NCI-H2171 (cell line): ENCODE results near the gene MTERF1.
"Not testable (repeated sequence)": the region's sequence is repeated elsewhere in the genome, so short reads cannot be mapped to it uniquely, and the experiment has no call there.

Experiments
- DNase-seq: peaks from one replicate; lab custom pipeline; 2025; lab: John Stamatoyannopoulos, UW

Gene MTERF1, protein sequence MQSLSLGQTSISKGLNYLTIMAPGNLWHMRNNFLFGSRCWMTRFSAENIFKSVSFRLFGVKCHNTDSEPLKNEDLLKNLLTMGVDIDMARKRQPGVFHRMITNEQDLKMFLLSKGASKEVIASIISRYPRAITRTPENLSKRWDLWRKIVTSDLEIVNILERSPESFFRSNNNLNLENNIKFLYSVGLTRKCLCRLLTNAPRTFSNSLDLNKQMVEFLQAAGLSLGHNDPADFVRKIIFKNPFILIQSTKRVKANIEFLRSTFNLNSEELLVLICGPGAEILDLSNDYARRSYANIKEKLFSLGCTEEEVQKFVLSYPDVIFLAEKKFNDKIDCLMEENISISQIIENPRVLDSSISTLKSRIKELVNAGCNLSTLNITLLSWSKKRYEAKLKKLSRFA

DNA sequence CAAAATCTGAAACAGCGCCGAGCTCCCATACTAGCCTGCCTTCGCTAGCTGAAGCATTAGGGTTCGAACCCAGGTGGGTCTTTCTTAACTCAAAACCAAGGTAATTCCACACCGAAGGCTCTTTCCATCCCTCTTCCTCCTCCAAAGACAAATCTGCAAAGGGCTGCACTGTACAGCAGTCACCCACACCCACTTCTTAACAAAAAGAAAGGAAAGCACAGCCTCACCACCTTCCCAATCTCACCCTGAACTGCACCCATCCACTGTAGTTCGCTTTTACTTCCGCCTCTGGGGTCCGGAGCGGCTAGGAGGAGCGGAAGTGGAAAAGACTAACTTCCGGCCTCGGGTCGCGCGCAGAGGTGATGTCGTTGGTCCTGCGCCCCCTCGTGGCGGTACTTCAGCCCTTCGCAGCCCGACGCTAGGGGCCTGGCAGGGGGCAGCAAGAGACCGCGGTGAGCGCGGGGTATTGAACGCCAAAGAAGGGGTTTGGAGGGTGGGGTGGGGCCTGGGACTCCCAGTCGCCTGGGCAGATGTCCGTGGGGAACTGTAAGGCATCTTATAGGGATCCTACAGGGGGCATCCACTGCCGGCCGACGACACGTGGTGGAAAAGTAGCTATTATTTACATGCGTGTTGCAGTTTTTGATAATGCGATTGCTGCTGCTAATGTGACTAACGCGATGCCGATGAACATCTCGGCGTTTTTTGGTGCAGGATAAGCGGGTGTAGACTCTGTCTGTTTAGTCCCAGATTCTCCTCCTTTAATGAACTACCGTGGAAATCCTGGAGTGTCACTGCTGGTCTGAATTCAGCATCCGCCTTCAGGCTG, at the start of gene MTERF1:
TSS of gene MTERF1 (minus strand) at position 290 of the 829 bp plus-strand sequence. CDS start 619 bp downstream, outside the sequence.
- DNase-seq, result peak; percentile 96

DNA sequence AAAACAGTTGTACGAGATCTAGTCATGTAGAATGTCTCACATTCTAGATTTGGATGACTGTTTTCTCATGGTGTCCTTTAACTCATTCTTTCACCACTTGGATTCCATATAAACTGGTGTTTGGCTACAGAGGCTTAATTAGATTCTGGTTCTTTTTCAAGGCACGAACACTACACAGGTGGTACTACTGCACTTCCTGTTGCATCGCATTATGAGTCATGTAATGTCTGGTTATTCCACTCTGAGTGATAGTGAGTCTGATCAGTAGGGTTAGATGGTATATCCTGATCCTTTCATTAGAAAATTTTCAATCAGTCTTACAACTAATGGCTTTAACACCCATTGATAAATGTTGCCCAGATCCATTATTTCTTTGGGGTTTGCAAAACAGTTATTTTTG, 49.0 kb upstream of the MTERF1 start:
- DNase-seq, result no peak

DNA sequence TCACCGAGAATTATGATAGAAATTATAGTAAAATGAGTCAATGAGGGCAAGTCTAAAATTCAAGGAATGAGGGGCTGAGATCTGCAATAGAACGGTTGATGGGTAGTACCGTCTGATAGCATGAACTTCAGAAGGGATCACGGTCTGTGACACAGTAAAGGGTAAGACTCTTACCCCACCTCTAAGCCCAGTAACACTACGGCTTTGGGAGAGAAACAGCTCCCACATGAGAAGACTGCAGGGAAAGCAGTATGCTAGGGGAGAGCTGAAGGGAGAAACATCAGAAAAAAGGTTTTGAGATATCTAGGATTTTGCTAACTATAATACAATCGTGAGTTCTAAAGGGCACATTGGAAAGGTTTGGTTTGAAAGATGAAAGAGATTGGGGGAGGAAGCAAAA, 47.4 kb upstream of the MTERF1 start:
- no peak for DNase-seq

DNA sequence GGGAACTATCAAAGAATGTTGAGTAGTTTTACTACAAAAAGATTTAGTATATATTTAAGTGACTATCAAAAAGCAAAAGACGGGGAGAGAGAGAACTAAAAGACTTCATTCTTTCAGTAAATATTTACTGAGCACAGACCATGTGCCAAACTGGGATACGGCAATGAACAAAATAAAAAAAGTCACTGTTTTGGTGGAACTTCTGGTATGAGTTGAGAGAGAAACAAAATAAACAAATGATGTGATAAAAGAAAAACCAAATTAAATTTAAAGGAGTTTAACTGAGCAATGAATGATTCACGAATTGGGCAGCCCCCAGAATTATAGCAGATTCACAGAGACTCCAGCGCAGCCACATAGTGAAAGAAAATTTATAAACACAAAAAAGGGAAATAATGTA, 42.4 kb upstream of the MTERF1 start:
- DNase-seq, result no peak

DNA sequence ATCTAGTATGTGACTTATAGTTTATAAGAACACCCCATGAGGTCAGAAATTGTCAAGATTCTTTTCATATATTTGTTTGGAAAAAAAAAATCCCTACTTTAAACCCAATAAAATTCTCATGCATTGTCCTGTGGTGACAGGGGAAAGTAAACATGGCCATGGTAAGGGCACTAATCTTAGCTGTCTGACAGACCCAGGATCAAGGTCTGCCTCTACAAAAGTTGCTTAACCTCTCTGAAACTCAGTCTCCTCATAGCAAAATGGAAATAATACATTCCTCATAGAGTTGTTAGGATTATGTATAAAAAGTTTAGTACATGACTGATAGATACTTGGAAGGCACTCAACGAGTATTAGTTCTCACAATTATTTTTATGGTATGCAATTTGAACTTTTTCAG, 37.9 kb upstream of the MTERF1 start:
- DNase-seq, result no peak

DNA sequence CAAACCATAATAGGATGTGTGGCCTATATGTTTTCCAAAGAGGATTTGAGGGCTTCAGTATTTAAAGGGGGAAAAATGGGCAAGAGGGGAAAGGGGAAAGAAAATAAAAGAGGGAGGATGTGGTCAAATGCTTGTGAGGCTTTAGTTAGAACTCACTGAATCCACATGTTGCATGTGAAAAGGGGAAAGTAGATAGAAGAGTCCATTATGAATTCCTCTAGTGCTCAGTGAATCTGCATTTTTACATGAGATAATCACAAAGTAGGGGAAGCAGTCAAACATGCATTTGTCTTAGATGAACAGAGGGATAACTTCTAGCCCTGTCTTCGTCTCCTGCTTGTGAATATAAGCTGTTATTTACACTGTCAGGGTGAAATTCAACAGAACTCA, 35.5 kb upstream of the MTERF1 start:
- no peak for DNase-seq

DNA sequence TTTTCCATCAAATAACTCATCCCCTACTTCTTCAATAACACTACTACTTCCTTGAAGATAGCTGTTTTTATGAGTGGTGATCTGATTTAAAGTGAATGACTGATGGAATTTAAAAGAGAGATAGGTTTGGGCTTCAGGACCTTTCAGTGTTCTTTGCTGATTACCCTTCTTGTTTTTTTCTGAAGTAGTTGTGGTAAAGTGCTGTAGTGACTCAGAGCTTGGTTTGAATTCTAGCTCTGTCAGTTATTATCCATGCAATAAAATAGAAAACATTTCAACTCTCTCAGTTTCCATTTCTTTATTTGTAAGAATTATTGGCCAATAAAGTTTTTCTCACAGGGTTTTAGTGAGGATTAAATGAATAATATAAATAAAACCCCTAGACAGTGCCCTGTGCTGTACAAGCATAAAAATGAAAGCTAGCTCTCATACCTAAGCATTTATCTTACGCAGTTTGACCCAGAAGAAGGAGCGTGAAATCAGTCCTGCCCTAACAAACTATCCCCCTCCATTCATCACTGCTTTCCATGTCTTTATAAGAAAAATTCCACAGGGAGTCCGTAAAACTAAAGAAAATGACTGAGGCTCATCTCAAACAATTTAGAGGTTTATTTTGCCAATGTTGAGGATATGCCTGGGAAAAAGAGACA, 35.0 kb upstream of the MTERF1 start:
- no peak for DNase-seq

DNA sequence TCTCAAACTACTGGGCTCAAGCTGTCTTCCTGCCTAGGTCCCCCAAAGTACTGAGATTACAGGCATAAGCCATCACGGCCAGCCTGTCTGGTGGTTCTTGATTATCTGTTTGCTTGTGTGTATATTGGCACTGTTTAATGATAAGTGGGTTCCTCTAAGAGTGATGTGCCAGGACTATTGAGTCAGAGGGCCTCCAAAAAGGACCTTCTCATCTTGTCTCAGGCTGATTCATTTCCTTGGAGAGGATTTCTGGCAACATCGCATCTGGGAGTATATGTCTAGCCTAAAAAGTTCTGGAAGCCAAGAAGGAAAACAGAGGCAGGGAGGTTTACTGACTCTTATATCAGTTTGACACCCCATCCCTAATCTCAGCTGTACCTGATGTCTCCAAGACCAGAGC, 33.1 kb upstream of the MTERF1 start:
- DNase-seq, result no peak

DNA sequence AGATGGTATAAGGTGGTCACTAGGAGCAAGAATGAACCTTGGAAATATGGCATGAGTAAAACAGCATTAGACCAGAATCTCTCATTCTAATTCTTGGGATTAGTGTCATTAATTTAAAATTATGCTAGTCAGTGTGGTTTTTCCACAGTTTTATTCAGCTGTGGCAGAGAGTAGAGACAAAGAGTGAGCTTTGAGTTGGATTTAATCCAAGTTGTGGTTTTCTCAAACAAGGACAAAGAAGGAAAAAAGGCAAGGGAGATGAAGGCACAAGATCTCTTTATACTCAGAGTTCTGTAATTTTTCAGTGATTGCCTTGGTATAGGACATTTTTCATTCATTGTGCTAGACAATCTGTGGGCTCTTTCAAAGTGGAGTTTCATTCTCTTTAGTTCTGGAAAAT, 32.0 kb upstream of the MTERF1 start:
- DNase-seq, result no peak

DNA sequence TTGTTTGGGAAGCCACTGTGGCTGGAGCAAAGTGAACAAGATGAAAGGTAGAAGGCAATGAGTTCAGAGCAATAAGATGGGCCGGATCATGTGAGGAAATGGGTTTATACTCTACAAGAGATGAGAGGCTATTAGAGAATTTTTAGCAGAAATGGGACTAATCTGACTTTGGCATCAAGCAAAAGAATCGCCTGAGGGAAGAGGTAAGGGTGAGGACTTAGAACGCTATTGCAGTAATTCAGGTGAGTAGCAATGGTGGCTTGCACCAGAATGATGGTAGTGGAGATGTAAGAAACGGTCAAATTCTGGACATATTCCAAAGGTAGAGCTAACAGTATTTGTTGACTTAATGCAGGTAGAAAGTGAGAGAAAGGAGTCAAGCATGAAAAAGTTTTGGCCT, 30.6 kb upstream of the MTERF1 start:
- no peak for DNase-seq

DNA sequence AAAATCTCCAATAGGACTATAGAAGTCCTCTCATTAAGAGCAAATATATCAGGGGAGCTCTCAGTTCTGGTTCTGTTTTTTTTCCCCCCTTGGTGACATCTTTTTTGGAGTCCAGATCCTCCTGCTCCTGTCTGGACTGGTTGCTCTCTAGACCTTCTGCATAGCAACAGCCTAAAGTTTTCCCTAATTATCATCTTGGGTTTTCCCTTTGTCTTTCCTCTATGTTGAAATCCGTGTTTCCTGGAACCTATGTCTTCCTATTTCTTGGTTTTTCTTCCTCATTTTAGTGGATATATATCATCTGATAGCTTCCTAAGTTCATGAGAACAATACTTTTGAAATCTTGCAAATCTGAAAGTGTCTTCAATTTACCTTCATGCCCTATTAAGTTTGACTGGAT, 29.7 kb upstream of the MTERF1 start:
- DNase-seq, result no peak

DNA sequence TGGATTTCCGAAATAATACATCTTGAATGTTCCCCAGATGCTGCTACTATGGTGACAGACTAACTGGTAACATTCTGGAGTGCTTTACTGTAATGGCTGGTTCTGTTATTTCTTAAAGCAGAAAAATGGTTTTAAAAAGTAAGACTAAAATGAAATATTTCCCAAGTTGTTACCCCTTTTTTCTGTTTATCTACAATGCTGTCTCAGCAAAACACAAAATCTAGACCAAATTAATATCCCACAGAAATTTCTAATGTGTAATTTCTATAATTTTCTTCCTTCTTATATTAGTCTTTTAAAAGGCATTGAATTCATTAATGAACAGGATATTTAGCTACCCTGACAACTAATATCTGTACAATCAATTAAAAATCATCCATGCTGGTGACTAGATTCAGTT, 19.1 kb upstream of the MTERF1 start:
- no peak for DNase-seq

DNA sequence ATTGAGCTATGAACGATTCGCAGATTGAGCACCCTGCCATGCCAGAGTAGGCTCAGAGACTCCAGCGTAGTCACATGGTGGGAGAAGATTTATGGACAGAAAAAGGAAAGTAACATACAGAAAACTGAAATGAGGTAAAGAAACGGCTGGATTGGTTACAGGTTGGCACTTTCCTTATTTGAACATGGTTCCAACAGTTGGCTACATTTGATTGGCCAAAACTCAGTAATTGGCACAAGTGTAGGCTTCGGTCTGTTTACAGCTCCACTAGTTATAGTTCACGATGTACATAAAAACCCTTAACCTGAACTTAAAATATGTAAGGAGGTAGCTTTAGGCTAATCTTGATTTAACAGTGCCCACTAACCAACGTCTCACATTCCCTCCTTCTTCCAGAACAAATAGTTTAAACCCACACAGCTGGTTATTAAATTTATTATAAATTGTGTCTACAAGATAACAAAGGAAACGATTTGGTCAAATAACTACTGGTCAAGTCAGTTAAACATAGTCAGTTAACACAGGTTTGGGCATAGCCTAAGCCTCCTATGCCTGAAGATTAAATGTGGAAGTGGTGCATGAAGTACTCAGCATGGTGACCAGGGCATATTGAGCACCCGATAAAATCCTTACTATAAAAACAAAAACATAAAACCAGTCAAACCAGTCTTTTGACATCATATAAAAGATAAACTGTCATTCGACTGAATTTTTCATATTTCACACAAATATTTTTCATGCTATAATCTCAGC, 17.9 kb upstream of the MTERF1 start:
- no peak for DNase-seq

DNA sequence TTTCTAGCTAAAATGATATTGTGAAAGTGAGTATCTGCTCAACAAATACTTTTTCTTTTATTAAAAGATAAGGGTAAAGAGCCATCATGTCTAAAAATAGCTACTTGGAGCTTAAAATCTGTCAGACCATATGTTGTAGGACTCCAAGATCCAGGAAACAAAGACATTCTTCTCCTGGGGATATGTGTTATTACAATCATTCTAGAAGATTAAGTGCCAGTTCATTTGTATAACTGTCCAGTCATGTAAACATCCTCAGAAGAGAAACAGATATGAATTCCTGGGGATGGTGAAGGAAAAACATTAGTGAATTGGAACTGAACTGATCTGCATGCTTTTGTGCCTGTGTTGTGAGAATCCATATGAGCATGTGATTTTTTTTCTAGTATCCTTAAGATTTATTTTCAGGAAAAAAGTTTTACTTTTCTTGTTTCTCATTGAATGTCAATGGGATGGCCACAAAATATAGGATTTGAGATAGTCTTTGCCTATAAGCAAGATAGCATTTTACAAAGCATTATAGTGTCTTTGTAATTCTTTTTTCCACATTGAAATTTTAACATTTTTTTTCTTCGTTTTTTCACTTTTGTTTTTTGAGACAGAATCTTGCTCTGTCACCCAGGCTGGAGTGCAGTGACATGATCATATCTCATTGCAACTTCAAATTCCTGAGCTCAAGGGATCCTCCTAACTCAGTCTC, 14.4 kb upstream of the MTERF1 start:
- DNase-seq, result no peak

DNA sequence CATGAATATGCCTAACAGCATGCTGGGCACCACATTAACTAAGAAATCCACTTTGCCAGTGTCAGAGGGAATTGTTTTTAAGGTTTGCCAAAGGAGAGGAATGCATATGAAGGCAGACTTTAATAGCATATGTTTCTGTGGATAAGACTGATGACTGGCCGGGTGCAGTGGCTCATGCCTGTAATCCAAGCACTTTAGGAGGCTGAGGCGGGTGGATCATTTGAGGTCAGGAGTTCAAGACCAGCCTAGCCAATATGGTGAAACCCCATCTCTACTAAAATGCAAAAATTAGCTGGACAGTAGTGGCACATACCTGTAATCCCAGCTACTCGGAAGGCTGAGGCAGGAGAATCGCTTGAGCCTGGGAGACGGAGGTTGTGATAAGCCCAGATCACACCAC, 13.2 kb upstream of the MTERF1 start:
- not testable (repeated sequence) for DNase-seq

DNA sequence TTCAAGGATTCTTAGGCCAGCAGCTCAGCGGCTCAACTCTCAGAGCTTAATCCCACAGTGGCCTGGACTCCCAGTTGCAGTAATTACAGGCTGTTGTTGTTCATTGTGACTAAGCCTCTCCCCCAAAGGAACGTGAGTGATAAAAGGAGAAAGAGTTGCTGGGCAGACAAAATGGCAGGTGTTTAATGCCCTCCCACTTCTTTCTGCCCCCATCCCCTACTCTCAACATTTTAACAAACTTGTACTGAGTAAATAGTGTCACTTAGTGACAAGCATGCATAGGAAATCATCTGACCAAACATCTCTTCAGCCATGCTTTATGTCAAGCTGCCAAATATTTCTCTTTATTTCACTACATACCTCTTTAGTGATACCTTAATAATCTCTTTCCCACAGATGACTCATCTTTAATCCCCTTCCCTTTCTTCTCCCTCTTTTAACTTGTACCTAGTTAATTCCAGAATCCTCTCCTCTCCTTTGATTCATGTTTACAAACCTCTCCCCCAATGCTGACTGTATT, 12.4 kb upstream of the MTERF1 start:
- DNase-seq, result no peak

DNA sequence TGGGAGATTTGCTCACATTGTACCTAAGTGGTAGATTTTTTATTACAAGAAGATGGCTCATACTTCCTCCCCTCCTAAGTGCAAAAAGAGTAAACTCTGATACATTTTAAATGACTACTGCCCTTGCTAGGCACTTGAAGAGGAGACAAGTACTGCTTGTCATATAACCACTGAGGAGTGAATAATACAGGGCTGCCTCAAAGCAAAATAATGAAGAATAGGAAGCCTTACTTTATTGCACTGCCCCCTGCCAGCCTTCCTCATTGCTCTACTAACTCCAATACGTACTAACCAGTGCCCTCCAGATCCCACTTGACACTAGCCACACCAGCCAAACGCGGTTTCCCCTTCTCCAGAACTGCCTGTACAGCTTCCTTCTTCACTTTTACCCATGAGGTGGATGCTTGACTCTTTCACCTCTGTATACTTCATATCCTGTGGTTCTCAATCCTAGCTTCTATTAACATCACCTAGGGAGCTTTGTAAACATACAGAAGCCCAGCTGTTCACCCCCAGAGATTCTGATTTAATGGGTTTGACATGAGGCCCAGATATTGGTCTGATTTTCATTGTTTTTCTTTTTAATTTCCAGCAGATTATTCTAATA, 11.7 kb upstream of the MTERF1 start:
- DNase-seq, result no peak

DNA sequence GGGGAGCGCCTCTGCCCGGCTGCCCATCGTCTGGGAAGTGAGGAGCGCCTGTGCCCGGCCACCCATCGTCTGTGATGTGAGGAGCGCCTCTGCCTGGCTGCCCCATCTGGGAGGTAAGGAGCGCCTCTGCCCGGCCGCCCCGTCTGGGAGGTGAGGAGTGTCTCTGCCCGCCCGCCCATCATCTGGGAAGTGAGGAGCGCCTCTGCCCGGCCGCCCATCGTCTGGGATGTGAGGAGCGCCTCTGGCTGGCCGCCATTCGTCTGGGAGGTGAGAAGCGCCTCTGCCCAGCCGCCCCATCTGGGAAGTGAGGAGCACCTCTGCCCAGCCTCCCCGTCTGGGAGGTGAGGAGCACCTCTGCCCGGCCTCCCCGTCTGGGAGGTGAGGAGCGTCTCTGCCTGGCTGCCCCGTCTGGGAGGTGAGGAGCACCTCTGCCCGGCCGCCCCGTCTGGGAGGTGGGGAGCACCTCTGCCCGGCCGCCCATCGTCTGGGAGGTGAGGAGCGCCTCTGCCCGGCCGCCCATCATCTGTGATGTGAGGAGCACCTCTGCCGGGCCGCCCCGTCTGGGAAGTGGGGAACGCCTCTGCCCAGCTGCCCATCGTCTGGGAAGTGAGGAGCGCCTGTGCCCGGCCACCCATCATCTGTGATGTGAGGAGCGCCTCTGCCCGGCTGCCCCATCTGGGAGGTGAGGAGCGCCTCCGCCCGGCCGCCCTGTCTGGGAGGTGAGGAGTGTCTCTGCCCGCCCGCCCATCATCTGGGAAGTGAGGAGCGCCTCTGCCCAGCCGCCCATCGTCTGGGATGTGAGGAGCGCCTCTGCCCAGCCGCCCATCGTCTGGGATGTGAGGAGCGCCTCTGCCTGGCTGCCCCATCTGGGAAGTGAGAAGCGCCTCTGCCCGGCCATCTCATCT, 8.0 kb upstream of the MTERF1 start:
- not testable (repeated sequence) for DNase-seq

DNA sequence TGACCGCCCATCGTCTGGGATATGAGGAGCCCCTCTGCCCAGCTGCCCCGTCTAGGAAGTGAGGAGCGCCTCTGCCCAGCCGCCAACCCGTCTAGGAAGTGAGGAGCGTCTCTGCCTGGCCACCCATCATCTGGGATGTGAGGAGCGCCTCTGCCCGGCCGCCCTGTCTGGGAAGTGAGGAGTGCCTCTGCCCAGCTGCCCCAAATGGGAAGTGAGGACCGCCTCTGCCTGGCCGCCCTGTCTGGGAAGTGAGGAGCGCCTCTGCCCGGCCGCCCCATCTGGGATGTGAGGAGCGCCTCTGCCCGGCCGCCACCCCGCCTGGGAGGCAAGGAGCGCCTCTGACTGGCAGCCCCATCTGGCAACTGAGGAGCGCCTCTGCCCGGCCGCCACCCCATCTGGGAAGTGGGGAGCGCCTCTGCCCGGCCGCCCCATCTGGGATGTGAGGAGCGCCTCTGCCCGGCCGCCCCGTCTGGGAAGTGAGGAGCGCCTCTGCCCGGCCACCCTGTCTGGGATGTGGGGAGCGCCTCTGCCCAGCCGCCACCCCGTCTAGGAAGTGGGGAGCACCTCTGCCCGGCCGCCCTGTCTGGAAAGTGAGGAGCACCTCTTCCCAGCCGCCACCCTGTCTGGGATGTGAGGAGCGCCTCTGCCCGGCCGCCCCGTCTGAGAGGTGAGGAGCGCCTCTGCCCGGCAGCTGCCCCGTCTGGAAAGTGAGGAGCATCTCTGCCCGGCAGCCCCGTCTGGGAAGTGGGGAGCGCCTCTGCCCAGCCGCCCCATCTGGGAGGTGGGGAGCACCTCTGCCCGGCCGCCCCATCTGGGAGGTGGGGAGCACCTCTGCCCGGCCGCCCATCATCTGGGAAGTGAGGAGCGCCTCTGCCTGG, 7.1 kb upstream of the MTERF1 start:
- not testable (repeated sequence) for DNase-seq
